Ureter (tissue), 1 donor: ENCODE data around the gene ACSF3. TPM values are rescaled to one million over a fixed set of nuclear protein-coding genes. Genes with fewer than 3 reads are reported as not detected.

ENCODE experiments used
- DNase-seq: peaks from one replicate; pipeline ENCODE4 v3.0.0-alpha.2; 2020; ENCODE audit warnings: low spot score
- total RNA-seq: library from RNA; stranded (reverse); gene quantifications from one replicate; pipeline ENCODE4 v1.2.4, GENCODE V29; 2023
- donor health status: DM: yes; HTN: yes; CAD: no.

Gene ACSF3
- total RNA-seq, 1 donor from 2014 or later: 51.7 TPM

- DNase-seq: no peak
Observed at GRCh38 chr16:89130448-89130847, 36.8 kb downstream of the ACSF3 start.

- DNase-seq: no peak
Observed at GRCh38 chr16:89131783-89132182, 38.1 kb downstream of the ACSF3 start.

DNA sequence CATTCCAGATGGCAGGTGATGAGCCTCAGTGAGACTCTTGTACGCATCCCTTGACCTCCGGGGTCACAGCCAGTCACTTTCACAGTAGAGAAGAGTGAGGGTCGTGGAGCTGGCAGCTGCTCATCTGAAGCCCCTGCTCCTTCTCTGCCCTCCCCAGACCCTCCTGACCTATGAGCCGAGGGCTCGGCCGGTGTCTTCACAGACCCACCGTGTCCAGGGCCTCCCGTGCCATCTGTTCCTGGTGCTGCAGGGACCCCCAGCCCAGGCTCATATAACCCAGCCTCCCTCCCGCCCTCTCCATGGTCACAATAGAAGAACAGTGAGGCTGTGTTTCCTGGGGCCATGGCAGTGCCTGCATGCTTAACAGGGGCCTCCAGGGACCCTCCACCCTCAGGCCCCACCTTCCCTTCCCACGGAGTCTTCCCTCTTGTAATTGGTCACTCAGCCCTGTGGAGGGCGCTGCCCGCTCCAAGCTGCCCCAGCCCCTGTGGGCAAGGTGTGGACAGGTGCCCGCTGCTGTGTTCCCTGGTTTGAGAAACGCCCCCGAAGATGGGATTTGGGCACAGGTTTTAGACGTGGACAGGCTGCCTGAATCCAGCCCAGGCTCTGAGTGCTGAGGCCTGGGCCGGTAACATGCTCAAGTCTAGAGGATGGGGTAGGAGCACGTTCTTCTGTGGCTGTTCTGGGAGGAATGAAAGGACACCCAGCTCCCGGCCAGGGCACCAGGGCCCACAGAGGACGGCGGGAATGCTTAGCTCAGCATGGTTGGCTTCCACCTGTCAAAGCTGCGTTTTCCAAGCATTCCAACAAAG, 38.7 kb downstream of the ACSF3 start:
- no peak for DNase-seq

DNA sequence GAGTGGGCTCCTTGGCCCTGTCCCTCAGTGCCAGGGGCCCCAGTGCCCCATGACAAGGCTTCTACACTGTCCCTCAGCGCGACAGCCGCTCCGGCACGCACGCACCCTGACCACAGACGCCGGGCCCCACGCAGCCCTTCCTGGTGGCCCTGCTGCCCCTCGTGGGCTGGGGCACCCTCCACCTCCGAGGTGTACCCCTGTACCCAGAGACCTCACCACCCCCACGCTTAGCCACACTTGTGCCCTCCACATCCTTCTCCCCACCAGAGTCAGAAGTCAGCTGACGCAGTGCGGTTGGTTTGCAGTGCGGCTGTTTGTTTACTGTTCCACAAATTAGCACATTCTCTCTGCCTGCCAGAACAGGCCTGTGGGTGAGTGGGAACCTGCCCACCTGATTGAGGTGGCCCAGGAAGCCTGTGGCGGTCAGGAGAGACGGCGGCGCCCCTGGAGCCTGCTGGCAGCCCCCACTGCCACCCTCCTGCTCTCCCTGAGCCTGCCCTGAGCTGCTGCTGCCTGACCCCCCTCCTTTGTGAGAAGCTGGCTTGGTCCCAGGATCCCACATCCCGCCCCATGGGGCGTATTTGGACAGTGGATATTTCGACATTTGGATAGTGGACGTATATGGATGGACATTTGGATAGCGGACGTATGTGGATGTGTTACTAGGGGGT, 39.9 kb downstream of the ACSF3 start:
- no peak for DNase-seq

- DNase-seq: no peak
Observed at GRCh38 chr16:89134269-89134668, 40.6 kb downstream of the ACSF3 start.

DNA sequence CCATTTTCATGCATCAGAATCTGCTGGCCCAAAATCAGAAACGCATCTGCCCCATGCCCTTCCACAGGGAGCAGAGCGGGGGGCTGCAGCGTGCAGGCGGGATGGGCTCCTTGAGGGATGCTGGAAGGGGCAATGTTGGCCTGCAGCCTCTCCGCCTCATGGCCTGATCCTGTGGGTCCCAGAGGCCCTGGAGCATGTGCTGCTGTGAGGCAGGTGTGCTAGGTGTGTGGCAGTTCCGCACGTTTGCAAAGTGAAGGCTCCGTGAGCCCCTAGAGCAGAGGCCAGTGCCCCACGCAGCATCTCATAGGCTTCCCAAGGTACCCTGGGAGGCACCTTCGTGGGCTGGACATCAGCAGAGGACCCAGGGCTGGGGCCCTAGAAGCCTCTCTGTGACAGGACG, 41.5 kb downstream of the ACSF3 start:
- no peak for DNase-seq

DNA sequence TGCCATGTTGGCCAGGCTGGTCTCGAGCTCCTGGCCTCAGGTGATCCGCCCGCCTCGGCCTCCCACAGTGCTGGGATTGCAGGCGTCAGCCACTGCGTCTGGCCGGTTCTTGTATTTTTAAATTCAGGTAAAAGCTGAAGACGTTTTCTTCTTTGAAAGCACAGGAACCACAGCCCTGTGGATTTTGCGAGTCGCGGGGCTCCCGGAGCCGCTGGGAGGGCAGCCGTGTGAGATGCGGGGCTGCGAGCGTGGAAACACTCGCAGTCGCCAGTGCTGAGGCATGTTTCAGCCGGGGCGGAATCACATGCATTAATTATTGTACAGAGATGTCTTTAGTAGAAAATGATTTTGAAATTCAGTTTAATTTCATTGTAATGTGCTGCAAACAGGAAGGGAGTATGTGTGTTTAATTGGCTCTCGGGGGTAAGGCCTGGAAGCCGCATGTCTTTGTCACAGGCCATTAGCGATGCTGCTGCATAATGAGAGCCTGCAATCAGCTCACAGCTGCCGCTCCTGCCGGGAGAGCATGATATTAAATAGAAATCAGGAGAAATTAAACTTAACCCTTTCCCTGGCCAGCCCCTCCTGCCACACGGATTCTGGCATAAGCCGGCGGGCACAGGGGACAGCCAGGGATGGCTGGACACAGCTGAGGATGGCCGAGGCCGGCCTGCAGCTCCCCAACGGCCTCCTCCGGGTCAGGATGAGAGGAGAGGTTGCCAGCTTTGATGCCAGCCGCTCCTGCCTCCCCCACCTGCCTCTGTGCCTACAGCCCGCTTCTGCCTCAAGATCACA, 42.5 kb downstream of the ACSF3 start:
- no peak for DNase-seq

GRCh38 chr16:89136931-89137330, 43.3 kb downstream of the ACSF3 start:
- no peak for DNase-seq

DNA sequence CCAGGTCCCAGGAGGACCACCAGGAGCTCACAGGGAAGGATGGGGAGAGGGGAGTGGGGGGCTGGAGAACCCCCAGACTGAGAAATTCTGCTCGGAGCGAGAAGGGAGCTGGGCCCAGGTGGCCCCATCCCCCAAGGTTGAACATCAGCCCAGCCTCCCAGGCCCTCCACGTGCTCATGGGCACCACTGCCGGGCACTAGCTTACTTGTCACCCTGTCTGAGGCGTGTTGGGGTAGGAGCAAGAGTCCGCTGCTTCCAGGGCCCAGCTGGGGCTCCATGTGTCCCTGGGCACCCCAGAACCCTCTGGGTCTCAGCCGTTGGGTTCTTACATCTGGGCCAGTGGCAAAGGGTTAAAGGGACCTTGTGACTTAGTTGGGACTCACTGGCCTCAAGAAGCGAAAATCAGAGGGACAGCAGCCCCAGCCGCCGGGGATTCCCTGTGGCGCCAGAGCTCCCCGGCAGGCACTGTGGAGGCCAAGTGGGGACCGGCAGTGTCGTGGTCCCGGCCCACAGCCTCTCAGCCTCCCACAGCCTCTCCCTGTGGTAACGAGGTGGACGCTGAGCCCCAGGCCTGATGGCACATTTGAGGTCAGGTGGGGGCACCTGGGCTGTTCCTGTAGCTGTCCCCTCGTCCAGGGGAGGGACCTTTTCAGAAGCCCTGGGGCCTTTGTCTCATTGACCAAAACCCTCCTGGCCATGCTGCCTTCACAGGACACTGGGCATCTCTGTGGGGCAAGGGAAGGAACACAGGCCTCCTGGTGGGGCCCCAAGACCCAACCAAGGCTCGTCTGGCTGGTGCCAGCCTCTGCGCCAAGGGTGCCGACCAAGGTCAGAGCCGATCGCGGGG, 44.2 kb downstream of the ACSF3 start:
- no peak for DNase-seq

DNA sequence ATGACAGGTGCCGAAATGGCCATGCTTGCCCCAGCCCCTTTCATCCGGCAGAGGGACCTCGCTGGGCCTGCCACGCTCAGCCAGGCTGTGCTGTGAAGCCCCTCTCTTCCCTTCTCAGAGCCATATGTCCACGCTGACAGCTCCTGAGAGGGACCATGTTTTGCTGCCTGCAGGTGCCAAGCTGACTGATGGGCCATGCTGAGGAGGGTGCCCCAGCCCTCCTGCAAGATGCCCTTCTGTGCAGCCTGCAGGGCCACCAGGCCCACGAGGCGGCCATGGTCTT, 44.8 kb downstream of the ACSF3 start:
- no peak for DNase-seq

GRCh38 chr16:89138843-89139520, 45.3 kb downstream of the ACSF3 start:
- no peak for DNase-seq

GRCh38 chr16:89139907-89140361, 46.3 kb downstream of the ACSF3 start:
- no peak for DNase-seq

DNA sequence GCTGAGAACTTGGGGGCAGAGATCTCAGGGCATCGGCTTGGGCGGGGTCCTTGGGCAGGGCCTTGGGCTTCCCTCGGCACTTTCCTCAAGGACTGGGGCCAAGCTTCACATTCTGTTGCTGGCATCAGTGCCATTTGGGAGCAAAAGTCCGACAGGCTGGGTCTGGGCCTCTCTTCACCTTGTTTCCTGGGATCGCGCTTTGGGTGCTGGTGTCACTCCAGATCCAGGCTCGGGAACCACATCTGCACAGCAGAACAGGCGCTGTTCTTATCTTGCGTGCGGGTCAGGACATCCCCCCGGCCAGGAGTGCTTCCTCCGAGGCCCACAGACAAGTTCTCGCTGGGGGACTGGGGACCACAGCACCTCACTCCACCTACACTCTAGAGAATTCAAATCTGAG, 46.7 kb downstream of the ACSF3 start:
- DNase-seq: no peak

- DNase-seq: no peak
Observed at GRCh38 chr16:89140981-89141883, 47.6 kb downstream of the ACSF3 start.

DNA sequence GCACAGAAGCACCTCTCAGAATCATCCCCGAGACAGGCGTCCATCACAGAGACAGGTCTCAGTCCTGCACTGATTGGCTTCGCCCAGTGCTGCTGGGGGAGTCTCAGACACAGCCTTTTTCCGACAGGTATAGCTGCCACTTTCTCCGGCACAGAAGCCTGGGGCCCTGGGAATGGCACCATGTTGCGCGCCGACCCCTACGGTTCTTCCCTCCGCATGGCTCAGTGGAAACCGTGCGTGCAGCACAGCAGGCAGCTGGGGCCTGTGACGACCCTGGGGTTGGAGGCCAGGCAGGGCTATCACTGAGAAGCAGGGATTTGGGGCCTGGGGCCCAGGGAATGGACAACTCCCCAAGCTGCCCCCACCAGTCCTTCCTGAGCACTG, 48.2 kb downstream of the ACSF3 start:
- DNase-seq: no peak

GRCh38 chr16:89142474-89143195, 49.0 kb downstream of the ACSF3 start:
- DNase-seq: no peak

- DNase-seq: no peak
Observed at GRCh38 chr16:89143201-89143741, 49.6 kb downstream of the ACSF3 start.

- no peak for DNase-seq
Observed at GRCh38 chr16:89143911-89144675, 50.4 kb downstream of the ACSF3 start.
